Bronchial epithelial cell (primary cell): ENCODE results near the gene ARHGAP9. TPM values are rescaled to one million over a fixed set of nuclear protein-coding genes. Genes with fewer than 3 reads are reported as not detected.

Experiments used
- DNase-seq: peaks from one replicate; pipeline ENCODE4 v3.0.0-alpha.2; 2010; ENCODE audit warnings: low read depth
- FAIRE-seq: peaks from 2 replicates; lab custom pipeline; 2011; peaks lifted over from hg19 to GRCh38; lab: Jason Lieb, UNC
- H3K27me3 ChIP-seq: 2 replicates; pipeline ENCODE4 v1.5.1; 2011; ENCODE audit warnings: low read length; ENCODE audit not compliant: control insufficient read depth, insufficient read depth
- H3K36me3 ChIP-seq: 2 replicates; pipeline ENCODE4 v1.5.1; 2011; ENCODE audit warnings: low read length; ENCODE audit not compliant: control insufficient read depth, insufficient read depth
- H3K4me3 ChIP-seq: 2 replicates; pipeline ENCODE4 v1.5.1; 2011; ENCODE audit warnings: mild to moderate bottlenecking, low read depth, low read length, control low read depth
- CTCF ChIP-seq: IDR thresholded peaks from 2 replicates; pipeline ENCODE4 v1.5.1; 2011; ENCODE audit warnings: mild to moderate bottlenecking, moderate library complexity, low read length, control low read depth, inconsistent platforms; ENCODE audit not compliant: insufficient read depth, severe bottlenecking
- total RNA-seq: library from RNA; depleted of rRNA; stranded (reverse); fragments of >200 nt; gene quantifications from 2 replicates; pipeline ENCODE4 v1.2.1, GENCODE V29; 2014

The ARHGAP9 gene
- total RNA-seq, 1 donor from 2014 or later = not detected

DNA sequence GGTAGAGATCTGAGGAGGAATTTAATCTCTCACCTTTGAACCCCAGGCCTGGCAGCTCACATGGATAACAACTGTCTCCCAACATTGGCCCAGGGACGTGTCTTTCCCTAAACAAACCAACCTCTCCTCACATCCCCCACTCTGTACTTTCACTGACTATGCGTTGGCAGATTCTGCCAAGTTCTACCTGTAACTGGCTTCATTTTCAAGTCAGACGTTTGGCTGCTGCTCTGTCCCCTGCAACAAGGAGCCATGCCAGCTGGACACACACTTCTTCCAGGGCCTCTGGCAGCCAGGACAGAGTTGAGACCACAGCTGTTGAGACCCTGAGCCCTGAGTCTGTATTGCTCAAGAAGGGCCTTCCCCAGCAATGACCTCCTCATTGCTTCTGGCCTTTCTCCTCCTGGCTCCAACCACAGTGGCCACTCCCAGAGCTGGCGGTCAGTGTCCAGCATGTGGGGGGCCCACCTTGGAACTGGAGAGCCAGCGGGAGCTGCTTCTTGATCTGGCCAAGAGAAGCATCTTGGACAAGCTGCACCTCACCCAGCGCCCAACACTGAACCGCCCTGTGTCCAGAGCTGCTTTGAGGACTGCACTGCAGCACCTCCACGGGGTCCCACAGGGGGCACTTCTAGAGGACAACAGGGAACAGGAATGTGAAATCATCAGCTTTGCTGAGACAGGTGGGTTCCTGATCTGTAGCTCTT is 45.0 kb downstream of the ARHGAP9 start, which contains the start of gene INHBC:
Gene INHBC, plus strand, starts transcription at position 268 of the 707 bp plus-strand sequence. Its CDS starts 103 bp downstream, at position 371.
- no peak for TF ChIP-seq CTCF
- Histone ChIP-seq H3K4me3 (no peak within 1 kb of the TSS), H3K27me3 (no peaks in the 10 kb centered on the region), H3K36me3 (no peaks in the 10 kb centered on the region)
- FAIRE-seq = no peak
- no peak for DNase-seq

- no peaks in the 10 kb centered on the region for H3K27me3 ChIP-seq
- no peak for FAIRE-seq
- no peaks in the 10 kb centered on the region for H3K36me3 ChIP-seq
- no peak for DNase-seq
- no peak for TF ChIP-seq CTCF
- no peak overlapping the region for H3K4me3 ChIP-seq
Measured at GRCh38 chr12:57433370-57433769, 46.3 kb downstream of the ARHGAP9 start.

DNA sequence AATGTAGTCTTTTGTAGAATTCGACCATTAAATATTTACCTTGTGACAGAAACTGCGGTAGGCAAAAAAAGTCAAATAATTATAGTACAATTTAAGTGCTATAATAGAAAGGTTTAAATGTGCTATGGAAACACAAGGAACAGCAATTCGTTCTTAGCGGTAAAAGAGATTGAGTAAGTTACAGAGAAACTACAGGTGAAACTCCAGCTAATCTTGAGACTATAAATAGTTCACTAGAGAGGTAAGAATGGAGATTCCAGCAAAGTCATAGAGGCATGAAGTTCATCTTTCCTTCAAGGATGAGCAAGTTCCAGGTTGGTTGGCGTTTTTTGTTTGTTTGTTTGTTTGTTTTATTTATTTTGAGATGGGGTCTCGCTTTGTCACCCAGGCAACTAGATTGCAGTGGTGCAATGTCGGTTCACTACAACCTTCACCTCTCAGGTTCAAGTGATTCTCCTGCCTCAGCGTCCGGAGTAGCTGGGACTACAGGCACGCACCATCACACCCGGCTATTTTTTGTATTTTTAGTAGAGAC is 47.9 kb downstream of the ARHGAP9 start:
- FAIRE-seq (no peak), DNase-seq (no peak)
- H3K27me3 ChIP-seq = no peaks in the 10 kb centered on the region
- no peaks in the 10 kb centered on the region for H3K36me3 ChIP-seq
- no peak for TF ChIP-seq CTCF
- peak overlapping the region; percentile 61 for H3K4me3 ChIP-seq

- FAIRE-seq = no peak
- H3K4me3 ChIP-seq = peak within 1 kb of the TSS; percentile 61
- no peaks in the 10 kb centered on the region for H3K27me3 ChIP-seq
- no peak for TF ChIP-seq CTCF
- H3K36me3 ChIP-seq = no peaks in the 10 kb centered on the region
- DNase-seq = peak; percentile 83
Measured at GRCh38 chr12:57430931-57431566, 48.6 kb downstream of the ARHGAP9 start, which contains the start of gene R3HDM2. R3HDM2 (minus strand) TSS chr12:57431043; CDS start chr12:57310428, 120,615 bp downstream.

DNA sequence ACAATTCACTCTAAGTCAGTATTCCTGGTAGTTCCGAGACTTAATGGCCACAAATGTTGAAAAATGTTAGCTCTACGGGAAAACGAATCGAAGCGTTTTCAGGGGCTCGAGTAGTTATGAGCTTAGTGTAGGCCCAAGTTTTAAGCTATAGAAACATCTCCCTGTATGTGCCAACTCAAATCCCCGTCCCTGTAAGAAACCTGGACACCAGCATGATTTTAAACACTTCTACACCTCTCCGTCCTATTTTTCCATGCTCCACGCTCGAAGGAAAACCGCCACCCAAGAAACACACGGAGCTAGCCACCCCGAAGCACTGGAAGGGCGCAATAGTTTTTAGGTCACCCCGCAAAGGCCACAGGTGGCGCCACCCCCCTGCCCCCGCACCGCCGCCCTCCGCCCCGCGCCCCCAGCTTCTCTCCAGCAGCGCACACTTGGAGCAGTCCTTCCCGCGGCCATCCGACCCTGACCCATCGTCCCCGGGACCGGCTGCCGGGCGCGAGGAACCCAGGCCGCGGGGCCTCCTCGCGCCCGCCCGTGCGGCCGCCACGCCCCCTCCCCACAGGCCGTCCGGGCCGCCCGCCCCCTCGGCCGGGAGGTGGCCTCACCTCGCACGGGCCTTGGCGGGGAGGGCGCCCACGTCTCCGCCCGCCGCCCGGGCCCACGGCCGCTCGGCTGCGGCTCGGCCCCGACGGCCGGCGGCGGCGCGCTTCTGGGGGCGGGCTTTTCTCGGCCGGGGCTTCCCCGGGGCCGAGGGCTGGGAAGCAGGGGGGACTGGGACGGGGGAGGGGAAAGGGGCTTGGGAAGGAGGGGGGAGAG is 49.3 kb downstream of the ARHGAP9 start:
- H3K4me3 ChIP-seq = peak overlapping the region; percentile 61
- peak; percentile 2 for TF ChIP-seq CTCF
- DNase-seq (peak; percentile 36), FAIRE-seq (no peak)
- no peaks in the 10 kb centered on the region for H3K36me3 ChIP-seq
- no peaks in the 10 kb centered on the region for H3K27me3 ChIP-seq
